Measurements from ENCODE around the gene FOXD3. TPM values are rescaled to one million over a fixed set of nuclear protein-coding genes. Genes with fewer than 3 reads are reported as not detected.
A peak's percentile ranks its signal among the peaks of the same experiment; 100 is the strongest.

FOXD3 gene
- total and polyA plus RNA-seq, 10 donors = 0.09 to 0.51 (median 0.17) TPM; not detected in 5

- H3K4me3 ChIP-seq = peak overlapping the region in 7 of 8 donors; percentile 29 to 75 (median 55)
- 4 to 6% (median 5%) methylated on average over 12 of the region's 12 CpGs for WGBS, 5 donors
- TF ChIP-seq POLR2AphosphoS5 (IDR thresholded peaks at IDR 0.05) = no peak
- no peak for TF ChIP-seq CTCF (IDR thresholded peaks at IDR 0.05 in 8 of 11, conservative IDR thresholded peaks at IDR 0.05 in 3 of 11)
- TF ChIP-seq POLR2A (IDR thresholded peaks at IDR 0.05) = no peak
- H3K4me1 ChIP-seq = peaks cover 10 to 82% (median 67%) of the 10 kb centered on the region in 6 donors
- no peak for DNase-seq
- no peak overlapping the region for H3K27ac ChIP-seq
- H3K9me3 ChIP-seq = peaks cover 0 to 53% (median 0%) of the 10 kb centered on the region in 8 donors
- no peaks in the 10 kb centered on the region for H3K36me3 ChIP-seq
- peaks cover 28 to 100% (median 100%) of the 10 kb centered on the region in 7 donors for H3K27me3 ChIP-seq (replicated peaks in 1 of 7)
- intact Hi-C loops (cut with DNase I; ENCODE audit: low total_unique reads) = no loop called here
Observed at GRCh38 chr1:63321785-63322113, 618 bp upstream of the FOXD3 start.

- Histone ChIP-seq H3K27me3 (replicated peaks in 1 of 7) (peaks cover 31 to 100% (median 100%) of the 10 kb centered on the region in 7 donors), H3K27ac (no peak overlapping the region), H3K9me3 (peaks cover 0 to 55% (median 0%) of the 10 kb centered on the region in 8 donors), H3K4me3 (peak overlapping the region; percentile 29 to 75 (median 54)), H3K4me1 (peaks cover 6 to 79% (median 59%) of the 10 kb centered on the region in 6 donors), H3K36me3 (no peaks in the 10 kb centered on the region)
- WGBS, 5 donors = 1 to 5% (median 3%) methylated on average over 54 to 104 of the region's 104 CpGs
- DNase-seq = peak; percentile 85
- intact Hi-C loops (cut with DNase I; ENCODE audit: low total_unique reads) = no loop called here
- TF ChIP-seq CTCF (IDR thresholded peaks at IDR 0.05 in 8 of 11, conservative IDR thresholded peaks at IDR 0.05 in 3 of 11) (no peak), POLR2A (IDR thresholded peaks at IDR 0.05) (no peak), POLR2AphosphoS5 (IDR thresholded peaks at IDR 0.05) (no peak)
Observed at GRCh38 chr1:63322944-63323864, 837 bp downstream of the FOXD3 start.

GRCh38 chr1:63323865-63324778 lies 1.8 kb downstream of the FOXD3 start:
- 5 to 13% (median 9%) methylated on average over 37 to 114 of the region's 114 CpGs for WGBS, 5 donors
- no peak for TF ChIP-seq POLR2A (IDR thresholded peaks at IDR 0.05)
- TF ChIP-seq POLR2AphosphoS5 (IDR thresholded peaks at IDR 0.05) = no peak
- TF ChIP-seq CTCF (IDR thresholded peaks at IDR 0.05 in 8 of 11, conservative IDR thresholded peaks at IDR 0.05 in 3 of 11) = no peak
- peaks cover 0 to 46% (median 0%) of the 10 kb centered on the region in 8 donors for H3K9me3 ChIP-seq
- H3K27ac ChIP-seq = no peak overlapping the region
- peaks cover 6 to 75% (median 58%) of the 10 kb centered on the region in 6 donors for H3K4me1 ChIP-seq
- no peak for DNase-seq
- intact Hi-C loops (cut with DNase I; ENCODE audit: low total_unique reads) = no loop called here
- peaks cover 31 to 100% (median 100%) of the 10 kb centered on the region in 7 donors for H3K27me3 ChIP-seq (replicated peaks in 1 of 7)
- peak overlapping the region in 5 of 8 donors; percentile 52 to 75 (median 56) for H3K4me3 ChIP-seq
- H3K36me3 ChIP-seq = no peaks in the 10 kb centered on the region
